GM12878 (cell line): ENCODE results near the gene ATRN. TPM values are rescaled to one million over a fixed set of nuclear protein-coding genes. Genes with fewer than 3 reads are reported as not detected.

ENCODE experiments used
- ATAC-seq: fragments of 200-7000 bp; cut with Tn5 transposase; 3 replicates; pipeline ENCODE4 v1.9.1; 2020; ENCODE audit warnings: mild to moderate bottlenecking, moderate library complexity
- BruUV-seq: library from RNA; stranded (reverse); fragments of 400-500 nt; replicated peaks from 2 replicates; lab custom pipeline; 2021; lab: Mats Ljungman, UMichigan
- CTCF ChIA-PET: fragments of 300-600 bp; sonication (Branson Sonifier 250); formaldehyde crosslinking; extraction: SDS; loops from one replicate; lab custom pipeline; 2021; ENCODE audit warnings: inconsistent platforms; lab: Yijun Ruan, JAX
- POLR2A ChIA-PET: fragments of 350-600 bp; formaldehyde crosslinking; extraction: SDS; loops from one replicate; lab custom pipeline; 2021; ENCODE audit warnings: inconsistent platforms; lab: Charles Lee
- RAD21 ChIA-PET: fragments of 300-600 bp; sonication (Branson Sonifier 250); formaldehyde crosslinking; loops from one replicate; lab custom pipeline; 2023; ENCODE audit warnings: antibody characterized with exemption; ENCODE audit not compliant: unreplicated experiment; lab: Charles Lee
- SMC1A ChIA-PET: fragments of 300-600 bp; sonication (Branson Sonifier 250); formaldehyde crosslinking; loops from one replicate; lab custom pipeline; 2023; ENCODE audit not compliant: unreplicated experiment, uncharacterized antibody; lab: Charles Lee
- DNase-seq: peaks from one replicate; pipeline ENCODE4 v3.0.0-alpha.2; 2011; ENCODE audit warnings: low read depth, low spot score
- FAIRE-seq: peaks from 3 replicates; lab custom pipeline; 2011; peaks lifted over from hg19 to GRCh38; lab: Jason Lieb, UNC
- H2AFZ ChIP-seq: 2 replicates; pipeline ENCODE4 v1.6.0; 2011; ENCODE audit warnings: low read depth, low read length, control low read depth; ENCODE audit not compliant: control insufficient read depth
- H3K27ac ChIP-seq: 2 replicates; pipeline ENCODE4 v1.5.1; 2011; ENCODE audit warnings: control low read depth; ENCODE audit not compliant: control insufficient read depth, insufficient read depth
- H3K27me3 ChIP-seq, 2 experiments: replicated peaks in 1 of 2; 2 replicates each; pipeline versions ENCODE4 v1.6.0 to v1.6.1; 2011; ENCODE audit warnings: low read length in 1 of 2; ENCODE audit not compliant: control insufficient read depth in 2 of 2, insufficient read depth in 2 of 2
- H3K36me3 ChIP-seq, 2 experiments: 2 replicates each; pipeline ENCODE4 v1.5.1; 2011; ENCODE audit warnings: low read length in 1 of 2; ENCODE audit not compliant: control insufficient read depth in 2 of 2, insufficient read depth in 2 of 2
- H3K4me1 ChIP-seq: 2 replicates; pipeline ENCODE4 v1.6.1; 2011; ENCODE audit warnings: mild to moderate bottlenecking, low read length, moderate library complexity, mixed read lengths; ENCODE audit not compliant: control insufficient read depth, insufficient read depth
- H3K4me2 ChIP-seq: 2 replicates; pipeline ENCODE4 v1.6.0; 2011; ENCODE audit warnings: control low read depth; ENCODE audit not compliant: control insufficient read depth, insufficient read depth
- H3K4me3 ChIP-seq: fragments of 200-600 bp; sonication (generic); 2 replicates; pipeline ENCODE4 v1.5.1; 2016
- H3K79me2 ChIP-seq: 2 replicates; pipeline ENCODE4 v1.6.0; 2011; ENCODE audit warnings: low read length; ENCODE audit not compliant: control insufficient read depth, insufficient read depth
- H3K9ac ChIP-seq: 2 replicates; pipeline ENCODE4 v1.8.0; 2011; ENCODE audit warnings: low read length, control low read depth, mixed read lengths; ENCODE audit not compliant: control insufficient read depth, insufficient read depth
- H3K9me3 ChIP-seq: replicated peaks from 3 replicates; pipeline ENCODE4 v1.5.1; 2011; ENCODE audit warnings: mild to moderate bottlenecking, low read length; ENCODE audit not compliant: control insufficient read depth, insufficient read depth
- H4K20me1 ChIP-seq: 2 replicates; pipeline ENCODE4 v1.6.0; 2011; ENCODE audit not compliant: control insufficient read depth, insufficient read depth
- BMI1 ChIP-seq: fragments of 450-650 bp; IDR thresholded peaks from 2 replicates; pipeline ENCODE4 v1.6.1; 2016; ENCODE audit warnings: mild to moderate bottlenecking, moderate library complexity, borderline replicate concordance
- CBFB ChIP-seq: IDR thresholded peaks from 2 replicates; pipeline ENCODE4 v1.6.1; 2016; ENCODE audit warnings: antibody characterized with exemption, low read depth
- CEBPB ChIP-seq, 2 experiments: fragments of 150-350 bp in 1 of 2; IDR thresholded peaks; 2 replicates each; pipeline ENCODE4 v1.6.1; 2012 to 2014; ENCODE audit warnings: low read depth in 2 of 2, low read length in 2 of 2, borderline replicate concordance in 1 of 2, inconsistent platforms in 1 of 2
- ELK1 ChIP-seq: IDR thresholded peaks from 2 replicates; pipeline ENCODE4 v1.6.1; 2012; ENCODE audit warnings: low read depth, low read length, improper control_type of control experiment
- IKZF2 ChIP-seq, 2 experiments: fragments of 450-650 bp; IDR thresholded peaks; 2 replicates each; pipeline ENCODE4 v1.6.1; 2017; ENCODE audit warnings: mild to moderate bottlenecking in 2 of 2, moderate library complexity in 2 of 2
- IRF3 ChIP-seq: fragments of 450-650 bp; IDR thresholded peaks from 2 replicates; pipeline ENCODE4 v1.6.1; 2014; ENCODE audit warnings: mild to moderate bottlenecking
- STAT3 ChIP-seq: IDR thresholded peaks from 2 replicates; pipeline ENCODE4 v1.6.1; 2011; ENCODE audit warnings: low read depth, low read length, improper control_type of control experiment
- SUPT20H ChIP-seq: IDR thresholded peaks from 2 replicates; pipeline ENCODE4 v1.6.1; 2011; ENCODE audit warnings: low read depth, mild to moderate bottlenecking, low read length, moderate library complexity, borderline replicate concordance; ENCODE audit not compliant: control insufficient read depth
- WGBS: methylation state at CpG from one replicate; pipeline ENCODE4 v1.1.6; 2016; ENCODE audit warnings: low lambda C conversion rate; ENCODE audit not compliant: insufficient replicate concordance, insufficient coverage; ENCODE audit errors: missing lambda C conversion rate; 5-methylcytosine and 5-hydroxymethylcytosine counted together
- in situ Hi-C: fragments of 300-500 bp; cut with MboI; formaldehyde crosslinking; loops from 9 replicates; pipeline ENCODE4 v1.14.3; 2018; ENCODE audit warnings: mixed read lengths
- intact Hi-C: fragments of 100-400 bp; cut with micrococcal nuclease; formaldehyde crosslinking; loops from one replicate; pipeline ENCODE4 v1.14.2; 2022; ENCODE audit not compliant: unreplicated experiment
- polyA plus RNA-seq, 11 experiments: library from polyadenylated mRNA; depleted of rRNA in 4 of 11; unstranded in 6 of 11; stranded (reverse) in 5 of 11; fragments of >200 nt; fragmentation: Nextera tagmentation in 4 of 11; fragmentation: Illumina TruSeq in 1 of 11; extraction: Ambion mirVana in 4 of 11; extraction: Trizol in 1 of 11; gene quantifications; 1 replicate in 1 of 11; 2 replicates in 10 of 11; pipeline versions ENCODE4 v1.2.1 to v1.2.3, GENCODE V29; 2011 to 2016; ENCODE audit warnings: inconsistent platforms in 2 of 11, missing spikeins in 2 of 11, low read depth in 1 of 11
- total RNA-seq, 4 experiments: library from RNA; depleted of rRNA in 3 of 4; stranded (reverse); fragments of >200 nt in 3 of 4; fragmentation: Illumina TruSeq in 1 of 4; extraction: Trizol in 1 of 4; gene quantifications; 2 replicates each; pipeline versions ENCODE4 v1.2.1 to v1.2.3, GENCODE V29; 2013 to 2021

Gene ATRN
- total and polyA plus RNA-seq, 10 of the 15 experiments (the other 5 are each of a cell fraction or from before 2014, with no cell fraction given) = 0.71 to 11.6 (median 6.9) TPM

- no peak for TF ChIP-seq CBFB
Observed at GRCh38 chr20:3456648-3457047, 14.2 kb upstream of the ATRN start (continued).

GRCh38 chr20:3459881-3460307, 10.9 kb upstream of the ATRN start:
- no peak overlapping the region for H3K27ac ChIP-seq
- no TSS peak for BruUV-seq
- intact Hi-C loops = no loop called here
- ChIA-PET POLR2A (no interaction called here), CTCF (no interaction called here), SMC1A (no interaction called here), RAD21 (no interaction called here)
- no peak overlapping the region for H3K4me3 ChIP-seq
- TF ChIP-seq ELK1 = no peak
- no peaks in the 10 kb centered on the region for H3K4me1 ChIP-seq
- H3K36me3 ChIP-seq = no peaks in the 10 kb centered on the region
- H2AFZ ChIP-seq = no peak overlapping the region
- no peaks in the 10 kb centered on the region; a peak in 1 of 4 replicates for H3K27me3 ChIP-seq
- no peak for FAIRE-seq
- no peaks in the 10 kb centered on the region for H3K79me2 ChIP-seq
- no peak for DNase-seq
- 100% methylated on average over 1 of the region's 1 CpG for WGBS
- no peaks in the 10 kb centered on the region for H4K20me1 ChIP-seq
- no peak overlapping the region for H3K4me2 ChIP-seq
- no peak overlapping the region for H3K9ac ChIP-seq
- no peak for ATAC-seq
- H3K9me3 ChIP-seq = no peaks in the 10 kb centered on the region
- in situ Hi-C loops = no loop called here

GRCh38 chr20:3461211-3461771, 9.5 kb upstream of the ATRN start:
- Histone ChIP-seq H3K36me3 (no peaks in the 10 kb centered on the region), H3K27ac (no peak overlapping the region)
- DNase-seq (no peak), ATAC-seq (no peak), FAIRE-seq (no peak)
- ChIA-PET SMC1A (no interaction called here), RAD21 (no interaction called here)
- intact Hi-C loops = no loop called here
- BruUV-seq = no TSS peak
- TF ChIP-seq BMI1 (no peak), CEBPB (IDR thresholded peaks at IDR 0.05; ENCODE audit: borderline replicate concordance in 1 of 2, low read depth in 2 of 2, low read length in 2 of 2) (no peak), STAT3 (no peak), SUPT20H (no peak), IRF3 (no peak), IKZF2 (IDR thresholded peaks at IDR 0.05) (no peak)
- TF ChIP-seq, all 136 proteins: peak for 0
- Histone ChIP-seq H3K79me2 (no peaks in the 10 kb centered on the region), H3K4me3 (no peak overlapping the region), H3K27me3 (no peaks in the 10 kb centered on the region; a peak in 3 of 4 replicates), H2AFZ (no peak overlapping the region), H3K4me2 (no peak overlapping the region), H3K9ac (no peak overlapping the region), H3K9me3 (no peaks in the 10 kb centered on the region), H4K20me1 (no peaks in the 10 kb centered on the region), H3K4me1 (no peaks in the 10 kb centered on the region)
- in situ Hi-C loops = no loop called here
- POLR2A ChIA-PET = interaction anchor here (0.5 to 0.6 kb wide), 2 partner anchors 70 to 106 kb away, joined by 6 read pairs; no protein-coding TSS in a partner anchor
- 58% methylated on average over 12 of the region's 12 CpGs for WGBS
- CTCF ChIA-PET = no interaction called here
